Measurements from ENCODE around the gene ADGRV1. TPM values are rescaled to one million over a fixed set of nuclear protein-coding genes. Genes with fewer than 3 reads are reported as not detected.
"Not testable (repeated sequence)": the region's sequence is repeated elsewhere in the genome, so short reads cannot be mapped to it uniquely, and the experiment has no call there.

ADGRV1 gene
- total RNA-seq, 1 donor from 2014 or later, result 10.0 TPM

DNA sequence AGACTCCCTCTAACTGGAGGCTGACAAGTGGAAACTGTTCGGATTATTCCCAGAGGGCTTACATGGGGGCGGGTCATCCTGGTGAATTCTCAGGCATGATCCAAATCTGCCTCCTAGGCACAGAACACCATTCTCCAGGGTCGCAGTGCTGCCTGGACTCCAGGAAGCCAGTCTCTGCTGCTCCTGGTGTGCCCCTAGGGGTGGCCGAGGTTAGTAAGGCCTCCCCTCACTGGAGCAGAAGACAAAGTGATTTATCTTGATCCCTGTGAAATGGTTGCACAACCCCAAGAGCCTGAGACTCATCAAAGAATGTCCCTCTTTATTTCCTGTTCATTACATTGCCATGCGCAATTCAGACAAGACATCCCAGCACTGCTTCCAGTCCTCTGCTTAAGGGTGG is 17.1 kb downstream of the ADGRV1 start:
- no peak overlapping the region for H3K27ac Mint-ChIP-seq (ENCODE audit: unreplicated experiment)
- FAIRE-seq (no peak), DNase-seq (ENCODE audit: low read depth) (no peak)
- no peak overlapping the region for H2AFZ ChIP-seq (ENCODE audit: low read depth, low read length)
- H3K36me3 Mint-ChIP-seq (ENCODE audit: low read depth, unreplicated experiment), result no peaks in the 10 kb centered on the region
- no peak overlapping the region for H3K9ac ChIP-seq (ENCODE audit: low read length)
- H3K4me3 ChIP-seq (ENCODE audit: insufficient read depth, low read depth, low read length), result no peak overlapping the region
- H3K27me3 Mint-ChIP-seq (ENCODE audit: low read depth, unreplicated experiment), result no peaks in the 10 kb centered on the region
- no peak overlapping the region for H3K27ac ChIP-seq (ENCODE audit: low read depth, low read length)
- no peaks in the 10 kb centered on the region for H3K79me2 ChIP-seq (ENCODE audit: insufficient read depth, low read length)
- H3K9me3 ChIP-seq (ENCODE audit: insufficient read depth, low read depth, low read length), result no peaks in the 10 kb centered on the region
- H3K9me3 Mint-ChIP-seq (ENCODE audit: unreplicated experiment), result peaks cover 22% of the 10 kb centered on the region
- no peaks in the 10 kb centered on the region for H3K4me1 ChIP-seq (ENCODE audit: insufficient read depth, low read length)
- no peaks in the 10 kb centered on the region for H3K4me1 Mint-ChIP-seq (ENCODE audit: low read depth, unreplicated experiment)
- H3K36me3 ChIP-seq (ENCODE audit: insufficient read depth, low read length), result no peaks in the 10 kb centered on the region
- no peak overlapping the region for H3K4me3 Mint-ChIP-seq (ENCODE audit: unreplicated experiment)
- no peak overlapping the region for H3K4me2 ChIP-seq (ENCODE audit: low read length)
- H3K27me3 ChIP-seq (ENCODE audit: insufficient read depth, low read length), result no peaks in the 10 kb centered on the region
- no peaks in the 10 kb centered on the region for H4K20me1 ChIP-seq (ENCODE audit: insufficient read depth, low read length)
- TF ChIP-seq EZH2 (IDR thresholded peaks at IDR 0.05; ENCODE audit: insufficient read depth, low read length), result no peak
- TF ChIP-seq, protein P1, sequence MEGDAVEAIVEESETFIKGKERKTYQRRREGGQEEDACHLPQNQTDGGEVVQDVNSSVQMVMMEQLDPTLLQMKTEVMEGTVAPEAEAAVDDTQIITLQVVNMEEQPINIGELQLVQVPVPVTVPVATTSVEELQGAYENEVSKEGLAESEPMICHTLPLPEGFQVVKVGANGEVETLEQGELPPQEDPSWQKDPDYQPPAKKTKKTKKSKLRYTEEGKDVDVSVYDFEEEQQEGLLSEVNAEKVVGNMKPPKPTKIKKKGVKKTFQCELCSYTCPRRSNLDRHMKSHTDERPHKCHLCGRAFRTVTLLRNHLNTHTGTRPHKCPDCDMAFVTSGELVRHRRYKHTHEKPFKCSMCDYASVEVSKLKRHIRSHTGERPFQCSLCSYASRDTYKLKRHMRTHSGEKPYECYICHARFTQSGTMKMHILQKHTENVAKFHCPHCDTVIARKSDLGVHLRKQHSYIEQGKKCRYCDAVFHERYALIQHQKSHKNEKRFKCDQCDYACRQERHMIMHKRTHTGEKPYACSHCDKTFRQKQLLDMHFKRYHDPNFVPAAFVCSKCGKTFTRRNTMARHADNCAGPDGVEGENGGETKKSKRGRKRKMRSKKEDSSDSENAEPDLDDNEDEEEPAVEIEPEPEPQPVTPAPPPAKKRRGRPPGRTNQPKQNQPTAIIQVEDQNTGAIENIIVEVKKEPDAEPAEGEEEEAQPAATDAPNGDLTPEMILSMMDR (IDR thresholded peaks at IDR 0.05; ENCODE audit: insufficient read depth, low read depth, low read length), result no peak

DNA sequence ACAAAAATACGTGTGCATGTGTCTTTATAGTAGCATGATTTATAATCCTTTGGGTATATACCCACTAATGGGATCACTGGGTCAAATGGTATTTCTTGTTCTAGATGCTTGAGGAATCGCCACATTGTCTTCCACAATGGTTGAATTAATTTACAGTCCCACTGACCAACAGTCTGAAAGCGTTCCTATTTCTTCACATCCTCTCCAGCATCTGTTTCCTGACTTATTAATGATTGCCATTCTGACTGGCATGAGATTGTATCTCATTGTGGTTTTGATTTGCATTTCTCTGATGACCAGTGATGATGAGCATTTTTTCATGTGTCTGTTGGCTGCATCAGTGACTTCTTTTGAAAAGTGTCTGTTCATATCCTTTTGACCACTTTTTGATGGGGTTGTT is 18.0 kb downstream of the ADGRV1 start:
- H3K9me3 Mint-ChIP-seq (ENCODE audit: unreplicated experiment), result peaks cover 19% of the 10 kb centered on the region
- not testable (repeated sequence) for H3K9me3 ChIP-seq (ENCODE audit: insufficient read depth, low read depth, low read length); H4K20me1 ChIP-seq (ENCODE audit: insufficient read depth, low read length); H2AFZ ChIP-seq (ENCODE audit: low read depth, low read length); H3K4me1 ChIP-seq (ENCODE audit: insufficient read depth, low read length); DNase-seq (ENCODE audit: low read depth); H3K4me1 Mint-ChIP-seq (ENCODE audit: low read depth, unreplicated experiment); H3K79me2 ChIP-seq (ENCODE audit: insufficient read depth, low read length); H3K27ac ChIP-seq (ENCODE audit: low read depth, low read length); H3K4me3 ChIP-seq (ENCODE audit: insufficient read depth, low read depth, low read length); H3K27me3 ChIP-seq (ENCODE audit: insufficient read depth, low read length); H3K9ac ChIP-seq (ENCODE audit: low read length); H3K27ac Mint-ChIP-seq (ENCODE audit: unreplicated experiment); H3K36me3 ChIP-seq (ENCODE audit: insufficient read depth, low read length); H3K27me3 Mint-ChIP-seq (ENCODE audit: low read depth, unreplicated experiment); FAIRE-seq; H3K4me3 Mint-ChIP-seq (ENCODE audit: unreplicated experiment); H3K36me3 Mint-ChIP-seq (ENCODE audit: low read depth, unreplicated experiment); H3K4me2 ChIP-seq (ENCODE audit: low read length)

DNA sequence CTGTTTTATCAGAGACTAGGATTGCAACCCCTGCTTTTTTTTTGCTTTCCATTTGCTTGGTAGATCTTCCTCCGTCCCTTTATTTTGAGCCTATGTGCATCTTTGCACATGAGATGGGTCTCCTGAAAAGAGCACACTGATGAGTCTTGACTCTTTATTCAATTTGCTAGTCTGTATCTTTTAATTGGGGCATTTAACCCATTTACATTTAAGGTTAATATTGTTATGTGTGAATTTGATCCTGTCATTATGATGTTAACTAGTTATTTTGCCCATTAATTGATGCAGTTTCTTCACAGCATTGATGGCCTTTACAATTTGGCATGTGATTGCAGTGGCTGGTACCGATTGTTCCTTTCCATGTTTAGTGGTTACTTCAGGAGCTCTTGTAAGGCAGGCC is 21.3 kb downstream of the ADGRV1 start:
- H3K27ac ChIP-seq (ENCODE audit: low read depth, low read length); H3K27me3 Mint-ChIP-seq (ENCODE audit: low read depth, unreplicated experiment); DNase-seq (ENCODE audit: low read depth); FAIRE-seq; H3K27me3 ChIP-seq (ENCODE audit: insufficient read depth, low read length); H3K36me3 Mint-ChIP-seq (ENCODE audit: low read depth, unreplicated experiment); H3K79me2 ChIP-seq (ENCODE audit: insufficient read depth, low read length); H4K20me1 ChIP-seq (ENCODE audit: insufficient read depth, low read length); H3K36me3 ChIP-seq (ENCODE audit: insufficient read depth, low read length); H3K4me1 ChIP-seq (ENCODE audit: insufficient read depth, low read length); H3K4me1 Mint-ChIP-seq (ENCODE audit: low read depth, unreplicated experiment); H3K4me3 Mint-ChIP-seq (ENCODE audit: unreplicated experiment); H3K9me3 ChIP-seq (ENCODE audit: insufficient read depth, low read depth, low read length); H3K9ac ChIP-seq (ENCODE audit: low read length); H3K4me2 ChIP-seq (ENCODE audit: low read length); H3K27ac Mint-ChIP-seq (ENCODE audit: unreplicated experiment); H3K4me3 ChIP-seq (ENCODE audit: insufficient read depth, low read depth, low read length); H2AFZ ChIP-seq (ENCODE audit: low read depth, low read length): not testable (repeated sequence)
- H3K9me3 Mint-ChIP-seq (ENCODE audit: unreplicated experiment), result peaks cover 22% of the 10 kb centered on the region

DNA sequence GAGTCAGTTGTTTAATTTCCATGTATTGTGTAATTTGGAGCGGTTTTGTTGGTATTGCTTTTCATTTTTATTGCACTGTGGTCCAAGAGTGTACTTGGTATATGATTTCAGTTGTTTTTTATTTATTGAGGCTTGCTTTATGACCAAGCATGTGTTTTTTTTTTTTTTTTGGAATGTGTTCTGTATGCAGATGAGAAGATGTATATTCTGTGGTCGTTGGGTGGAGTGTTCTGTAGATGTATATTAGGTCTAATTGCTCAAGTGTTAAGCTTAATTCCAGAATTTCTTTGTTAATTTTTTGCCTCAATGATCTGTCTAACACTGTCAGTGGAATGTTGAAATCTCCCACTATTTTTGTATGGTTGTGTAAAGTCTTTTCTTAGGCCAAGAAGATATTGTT is 23.4 kb downstream of the ADGRV1 start:
- no peak overlapping the region for H3K27ac Mint-ChIP-seq (ENCODE audit: unreplicated experiment)
- H3K9me3 ChIP-seq (ENCODE audit: insufficient read depth, low read depth, low read length), result no peaks in the 10 kb centered on the region
- no peak overlapping the region for H2AFZ ChIP-seq (ENCODE audit: low read depth, low read length)
- H3K36me3 Mint-ChIP-seq (ENCODE audit: low read depth, unreplicated experiment), result no peaks in the 10 kb centered on the region
- no peaks in the 10 kb centered on the region for H3K27me3 ChIP-seq (ENCODE audit: insufficient read depth, low read length)
- H3K4me2 ChIP-seq (ENCODE audit: low read length), result no peak overlapping the region
- peaks cover 21% of the 10 kb centered on the region for H3K9me3 Mint-ChIP-seq (ENCODE audit: unreplicated experiment)
- no peaks in the 10 kb centered on the region for H3K27me3 Mint-ChIP-seq (ENCODE audit: low read depth, unreplicated experiment)
- H3K9ac ChIP-seq (ENCODE audit: low read length), result no peak overlapping the region
- no peaks in the 10 kb centered on the region for H3K79me2 ChIP-seq (ENCODE audit: insufficient read depth, low read length)
- no peak for DNase-seq (ENCODE audit: low read depth)
- no peaks in the 10 kb centered on the region for H3K4me1 Mint-ChIP-seq (ENCODE audit: low read depth, unreplicated experiment)
- no peak overlapping the region for H3K27ac ChIP-seq (ENCODE audit: low read depth, low read length)
- no peak overlapping the region for H3K4me3 Mint-ChIP-seq (ENCODE audit: unreplicated experiment)
- H4K20me1 ChIP-seq (ENCODE audit: insufficient read depth, low read length), result no peaks in the 10 kb centered on the region
- FAIRE-seq, result no peak
- no peaks in the 10 kb centered on the region for H3K36me3 ChIP-seq (ENCODE audit: insufficient read depth, low read length)
- H3K4me1 ChIP-seq (ENCODE audit: insufficient read depth, low read length), result no peaks in the 10 kb centered on the region
- H3K4me3 ChIP-seq (ENCODE audit: insufficient read depth, low read depth, low read length), result no peak overlapping the region
- TF ChIP-seq, protein P1 (IDR thresholded peaks at IDR 0.05; ENCODE audit: insufficient read depth, low read depth, low read length), result no peak
- TF ChIP-seq EZH2 (IDR thresholded peaks at IDR 0.05; ENCODE audit: insufficient read depth, low read length), result no peak
